HCT116 (cell line): Measurements from ENCODE around the gene APOL6. TPM values are rescaled to one million over a fixed set of nuclear protein-coding genes. Genes with fewer than 3 reads are reported as not detected.

Experiments
- ATAC-seq: fragments of 200-7000 bp; cut with Tn5 transposase; 2 replicates; pipeline ENCODE4 v1.9.1; 2020; ENCODE audit warnings: mild to moderate bottlenecking, moderate library complexity
- BruUV-seq: library from RNA; stranded (reverse); fragments of 400-500 nt; replicated peaks from 2 replicates; lab custom pipeline; 2021; lab: Mats Ljungman, UMichigan
- CTCF ChIA-PET: fragments of 300-600 bp; sonication (Branson Sonifier 250); formaldehyde crosslinking; loops from one replicate; lab custom pipeline; 2021; ENCODE audit warnings: antibody characterized with exemption; lab: Charles Lee
- POLR2A ChIA-PET: fragments of 300-600, 350-600 bp; sonication (Branson Sonifier 250); formaldehyde crosslinking; loops from one replicate; lab custom pipeline; 2021; ENCODE audit warnings: antibody characterized with exemption; lab: Charles Lee
- RAD21 ChIA-PET, 2 experiments: fragments of 300-600 bp; sonication (Branson Sonifier 250); formaldehyde crosslinking; loops; one replicate each; lab custom pipeline; 2023; ENCODE audit warnings: low total read pairs in 2 of 2; ENCODE audit not compliant: uncharacterized antibody in 2 of 2, unreplicated experiment in 2 of 2, low non-redundant PET in 1 of 2; lab: Charles Lee
- DNase-seq: peaks from one replicate; pipeline ENCODE4 v3.0.0-alpha.2; 2010; ENCODE audit warnings: low read depth, low spot score
- H2AFZ ChIP-seq: fragments of 200-600 bp; shearing (Covaris generic), sonication (generic); 2 replicates; pipeline ENCODE4 v1.6.1; 2017; ENCODE audit warnings: low read depth, mixed run types, mixed read lengths, antibody characterized with exemption, low read length; ENCODE audit not compliant: poor library complexity, severe bottlenecking
- H3K27ac ChIP-seq: 2 replicates; pipeline ENCODE4 v1.5.1; 2012; ENCODE audit warnings: low read depth, low read length
- H3K27me3 ChIP-seq: fragments of 200-600 bp; sonication (generic); 2 replicates; pipeline ENCODE4 v1.6.1; 2016; ENCODE audit warnings: mixed run types, low read length, mixed read lengths; ENCODE audit not compliant: insufficient read depth
- H3K36me3 ChIP-seq, 2 experiments: fragments of 200-500 bp in 1 of 2; fragments of 200-600 bp in 1 of 2; sonication (Bioruptor generic) in 1 of 2; sonication (generic) in 1 of 2; 2 replicates each; pipeline versions ENCODE4 v1.5.1 to v1.6.1; 2014 to 2016; ENCODE audit warnings: low read length in 2 of 2, inconsistent platforms in 1 of 2, mixed read lengths in 1 of 2, mixed run types in 1 of 2; ENCODE audit not compliant: insufficient read depth in 2 of 2, control insufficient read depth in 1 of 2
- H3K4me1 ChIP-seq, 2 experiments: fragments of 200-600 bp in 1 of 2; sonication (generic) in 1 of 2; 2 replicates each; pipeline versions ENCODE4 v1.5.1 to v1.6.1; 2012 to 2017; ENCODE audit warnings: low read length in 2 of 2, inconsistent platforms in 1 of 2, mild to moderate bottlenecking in 1 of 2, mixed read lengths in 1 of 2, mixed run types in 1 of 2, moderate library complexity in 1 of 2; ENCODE audit not compliant: insufficient read depth in 2 of 2, control insufficient read depth in 1 of 2
- H3K4me2 ChIP-seq: fragments of 200-600 bp; sonication (generic); 2 replicates; pipeline ENCODE4 v1.6.1; 2017; ENCODE audit warnings: mixed run types, low read length, mixed read lengths
- H3K4me3 ChIP-seq, 2 experiments: fragments of 200-600 bp in 1 of 2; sonication (generic) in 1 of 2; replicated peaks in 1 of 2; 2 replicates each; pipeline ENCODE4 v1.5.1; 2011 to 2016; ENCODE audit warnings: low read length in 2 of 2, control low read depth in 1 of 2, low read depth in 1 of 2, mild to moderate bottlenecking in 1 of 2, mixed read lengths in 1 of 2, mixed run types in 1 of 2
- H3K79me2 ChIP-seq: fragments of 200-600 bp; sonication (generic); 2 replicates; pipeline ENCODE4 v1.6.1; 2017; ENCODE audit warnings: mild to moderate bottlenecking, mixed run types, low read length, moderate library complexity, mixed read lengths; ENCODE audit not compliant: insufficient read depth
- H3K9ac ChIP-seq: fragments of 200-600 bp; sonication (generic); 2 replicates; pipeline ENCODE4 v1.6.1; 2016; ENCODE audit warnings: low read length, mixed read lengths
- H3K9me2 ChIP-seq: fragments of 200-600 bp; sonication (generic), shearing (Covaris generic); 2 replicates; pipeline ENCODE4 v1.6.1; 2017; ENCODE audit warnings: mixed run types, mild to moderate bottlenecking, moderate library complexity; ENCODE audit not compliant: insufficient read depth
- H3K9me3 ChIP-seq, 2 experiments: fragments of 200-500 bp in 1 of 2; fragments of 200-600 bp in 1 of 2; sonication (Bioruptor generic) in 1 of 2; sonication (generic) in 1 of 2; 2 replicates each; pipeline ENCODE4 v1.6.1; 2014 to 2017; ENCODE audit warnings: low read length in 2 of 2, mixed read lengths in 2 of 2, inconsistent platforms in 1 of 2, low read depth in 1 of 2, mild to moderate bottlenecking in 1 of 2, mixed run types in 1 of 2, moderate library complexity in 1 of 2; ENCODE audit not compliant: control insufficient read depth in 1 of 2, insufficient read depth in 1 of 2
- H4K20me1 ChIP-seq: fragments of 200-600 bp; sonication (generic), shearing (Covaris generic); 2 replicates; pipeline ENCODE4 v1.6.1; 2017; ENCODE audit warnings: mixed run types, mild to moderate bottlenecking, moderate library complexity; ENCODE audit not compliant: insufficient read depth
- CBX3 ChIP-seq: IDR thresholded peaks from 2 replicates; pipeline ENCODE4 v1.6.1; 2012; ENCODE audit warnings: low read depth
- CTCF ChIP-seq, 3 experiments: fragments of 200-600 bp in 1 of 3; sonication (generic) in 1 of 3; IDR thresholded peaks in 2 of 3; conservative IDR thresholded peaks in 1 of 3; 2 replicates each; pipeline ENCODE4 v1.5.1; 2012 to 2017; ENCODE audit warnings: low read depth in 2 of 3, low read length in 2 of 3, antibody characterized with exemption in 1 of 3, borderline replicate concordance in 1 of 3, control low read depth in 1 of 3, mild to moderate bottlenecking in 1 of 3, mixed read lengths in 1 of 3, mixed run types in 1 of 3, moderate library complexity in 1 of 3; ENCODE audit not compliant: insufficient read depth in 1 of 3
- EZH2 ChIP-seq: fragments of 200-600 bp; sonication (generic); IDR thresholded peaks from 2 replicates; pipeline ENCODE4 v1.6.1; 2017; ENCODE audit warnings: antibody characterized with exemption, mixed run types
- REST ChIP-seq: IDR thresholded peaks from 2 replicates; pipeline ENCODE4 v1.6.1; 2012; ENCODE audit warnings: low read depth
- SIN3A ChIP-seq: IDR thresholded peaks from 2 replicates; pipeline ENCODE4 v1.6.1; 2012; ENCODE audit warnings: low read depth
- SP1 ChIP-seq: IDR thresholded peaks from 2 replicates; pipeline ENCODE4 v1.6.1; 2012; ENCODE audit warnings: low read depth
- SRF ChIP-seq: IDR thresholded peaks from 2 replicates; pipeline ENCODE4 v1.6.1; 2012; ENCODE audit warnings: low read depth
- ZFX ChIP-seq: fragments of 450-650 bp; IDR thresholded peaks from 2 replicates; pipeline ENCODE4 v1.6.1; 2017
- ZNF274 ChIP-seq: fragments of 200-500 bp; sonication (Bioruptor generic); IDR thresholded peaks from 2 replicates; pipeline ENCODE4 v1.6.1; 2014; ENCODE audit warnings: mild to moderate bottlenecking, low read depth, low read length, inconsistent platforms
- intact Hi-C: fragments of 100-400 bp; cut with micrococcal nuclease; formaldehyde crosslinking; loops from 2 replicates; pipeline ENCODE4 v1.10.0; 2022
- total RNA-seq: library from RNA; stranded (reverse); gene quantifications from one replicate; pipeline ENCODE4 v1.2.1, GENCODE V29; 2021; ENCODE audit not compliant: unreplicated experiment

APOL6 gene
- total RNA-seq, 1 experiment from 2014 or later, result 0.84 TPM

GRCh38 chr22:35637254-35637653, 11.0 kb upstream of the APOL6 start:
- no peak overlapping the region for H2AFZ ChIP-seq
- H3K27me3 ChIP-seq, result no peaks in the 10 kb centered on the region
- no peak overlapping the region for H3K9ac ChIP-seq
- no peak overlapping the region for H3K4me3 ChIP-seq
- H3K9me2 ChIP-seq, result no peaks in the 10 kb centered on the region
- TF ChIP-seq SRF (no peak), ZNF274 (no peak), REST (no peak), ZFX (no peak), CBX3 (no peak), EZH2 (no peak), SP1 (no peak), SIN3A (no peak), CTCF (IDR thresholded peaks at IDR 0.05 in 2 of 3, conservative IDR thresholded peaks at IDR 0.05 in 1 of 3; ENCODE audit: borderline replicate concordance in 1 of 3, insufficient read depth in 1 of 3, low read depth in 2 of 3, low read length in 2 of 3) (no peak)
- H3K4me1 ChIP-seq, result peaks cover 0 to 9% of the 10 kb centered on the region in 2 experiments; a peak in 1 of 4 replicates
- H3K79me2 ChIP-seq, result no peaks in the 10 kb centered on the region
- ChIA-PET POLR2A (no interaction called here), CTCF (no interaction called here), RAD21 (no interaction called here)
- no TSS peak for BruUV-seq
- H3K4me2 ChIP-seq, result no peak overlapping the region
- intact Hi-C loops, result no loop called here
- H3K27ac ChIP-seq, result no peak overlapping the region
- no peak for ATAC-seq
- no peaks in the 10 kb centered on the region for H3K9me3 ChIP-seq
- no peaks in the 10 kb centered on the region for H3K36me3 ChIP-seq
- no peak for DNase-seq
- no peaks in the 10 kb centered on the region for H4K20me1 ChIP-seq
